ENCODE results near the gene TMCC1.

GRCh38 chr3:129793942-129794310 is 99.6 kb downstream of the TMCC1 start:
- TF ChIP-seq CTCF (IDR thresholded peaks at IDR 0.05) (no peak), ZFX (IDR thresholded peaks at IDR 0.05; ENCODE audit: borderline replicate concordance) (no peak)

Data from 22Rv1 (cell line).